IPS DF 6.9 (cell line): ENCODE results near the gene COQ7.

Experiments
- DNase-seq: peaks from one replicate; pipeline ENCODE4 v3.0.0-alpha.2; 2013; ENCODE audit warnings: low read depth, low spot score
- H3K27ac ChIP-seq: one replicate; pipeline ENCODE4 v1.5.1; 2013; ENCODE audit warnings: low read length, control low read depth
- H3K27me3 ChIP-seq: 2 replicates; pipeline ENCODE4 v1.6.1; 2013; ENCODE audit warnings: mild to moderate bottlenecking, low read length; ENCODE audit not compliant: control insufficient read depth, insufficient read depth
- H3K36me3 ChIP-seq: 2 replicates; pipeline ENCODE4 v1.6.1; 2013; ENCODE audit warnings: low read length; ENCODE audit not compliant: control insufficient read depth, insufficient read depth
- H3K4me1 ChIP-seq: 2 replicates; pipeline ENCODE4 v1.6.1; 2013; ENCODE audit warnings: low read length; ENCODE audit not compliant: control insufficient read depth, insufficient read depth
- H3K4me3 ChIP-seq: 2 replicates; pipeline ENCODE4 v1.5.1; 2013; ENCODE audit warnings: mild to moderate bottlenecking, low read length
- H3K9me3 ChIP-seq: 2 replicates; pipeline ENCODE4 v1.6.1; 2013; ENCODE audit warnings: low read length, inconsistent platforms; ENCODE audit not compliant: control insufficient read depth, insufficient read depth
- WGBS: extraction: QIAGEN DNeasy Blood & Tissue Kit; methylation state at CpG from one replicate; pipeline ENCODE4 v1.1.7; 2013; ENCODE audit warnings: mixed read lengths, missing lambda C conversion rate; ENCODE audit not compliant: insufficient read length, insufficient coverage; 5-methylcytosine and 5-hydroxymethylcytosine counted together

The COQ7 gene

GRCh38 chr16:19066988-19067348 lies 446 bp upstream of the COQ7 start:
- H3K4me1 ChIP-seq = no peaks in the 10 kb centered on the region
- DNase-seq = no peak
- H3K9me3 ChIP-seq = no peaks in the 10 kb centered on the region
- no peak overlapping the region for H3K27ac ChIP-seq
- H3K36me3 ChIP-seq = no peaks in the 10 kb centered on the region
- no peak overlapping the region for H3K4me3 ChIP-seq
- no peaks in the 10 kb centered on the region for H3K27me3 ChIP-seq
- no CpG with 5 or more reads among the region's 9 CpGs for WGBS

- peak overlapping the region; percentile 77; the same call in 1 of the 2 replicates for H3K4me3 ChIP-seq
- no peaks in the 10 kb centered on the region for H3K9me3 ChIP-seq
- DNase-seq = no peak
- WGBS = no CpG with 5 or more reads among the region's 19 CpGs
- no peaks in the 10 kb centered on the region for H3K36me3 ChIP-seq
- no peaks in the 10 kb centered on the region for H3K27me3 ChIP-seq
- no peaks in the 10 kb centered on the region for H3K4me1 ChIP-seq
- H3K27ac ChIP-seq = no peak overlapping the region
Observed at GRCh38 chr16:19068237-19068815, 912 bp downstream of the COQ7 start.

- no peaks in the 10 kb centered on the region for H3K27me3 ChIP-seq
- H3K4me1 ChIP-seq = no peaks in the 10 kb centered on the region
- H3K4me3 ChIP-seq = no peak overlapping the region
- H3K36me3 ChIP-seq = no peaks in the 10 kb centered on the region
- H3K9me3 ChIP-seq = no peaks in the 10 kb centered on the region
- WGBS = no CpG with 5 or more reads among the region's 21 CpGs
- no peak overlapping the region for H3K27ac ChIP-seq
- DNase-seq = peak; percentile 52
Observed at GRCh38 chr16:19071811-19072777, 4.7 kb downstream of the COQ7 start.

- no CpG with 5 or more reads among the region's 3 CpGs for WGBS
- H3K4me3 ChIP-seq = no peak overlapping the region
- H3K27ac ChIP-seq = no peak overlapping the region
- no peak for DNase-seq
- no peaks in the 10 kb centered on the region for H3K4me1 ChIP-seq
- H3K27me3 ChIP-seq = no peaks in the 10 kb centered on the region
- no peaks in the 10 kb centered on the region for H3K36me3 ChIP-seq
- H3K9me3 ChIP-seq = no peaks in the 10 kb centered on the region
Observed at GRCh38 chr16:19073344-19073743, 5.9 kb downstream of the COQ7 start.

- Histone ChIP-seq H3K27me3 (no peaks in the 10 kb centered on the region), H3K27ac (no peak overlapping the region), H3K4me1 (no peaks in the 10 kb centered on the region), H3K4me3 (no peak overlapping the region), H3K9me3 (no peaks in the 10 kb centered on the region), H3K36me3 (no peaks in the 10 kb centered on the region)
- no peak for DNase-seq
- WGBS = no CpG with 5 or more reads among the region's 7 CpGs
Observed at GRCh38 chr16:19073863-19074262, 6.4 kb downstream of the COQ7 start.

- Histone ChIP-seq H3K4me3 (no peak overlapping the region), H3K9me3 (no peaks in the 10 kb centered on the region), H3K4me1 (no peaks in the 10 kb centered on the region), H3K36me3 (no peaks in the 10 kb centered on the region), H3K27me3 (no peaks in the 10 kb centered on the region), H3K27ac (no peak overlapping the region)
- WGBS = no CpG with 5 or more reads among the region's 12 CpGs
- no peak for DNase-seq
Observed at GRCh38 chr16:19075511-19075910, 8.1 kb downstream of the COQ7 start.

- H3K4me3 ChIP-seq = no peak overlapping the region
- H3K27me3 ChIP-seq = no peaks in the 10 kb centered on the region
- no peaks in the 10 kb centered on the region for H3K36me3 ChIP-seq
- 100% methylated on average over 1 of the region's 6 CpGs for WGBS
- no peaks in the 10 kb centered on the region for H3K4me1 ChIP-seq
- DNase-seq = no peak
- H3K27ac ChIP-seq = no peak overlapping the region
- no peaks in the 10 kb centered on the region for H3K9me3 ChIP-seq
Observed at GRCh38 chr16:19077879-19078278, 10.5 kb downstream of the COQ7 start.

GRCh38 chr16:19083670-19084069 lies 16.3 kb downstream of the COQ7 start:
- no CpG with 5 or more reads among the region's 1 CpG for WGBS

GRCh38 chr16:19084139-19084538 lies 16.7 kb downstream of the COQ7 start:
- no peak for DNase-seq
- Histone ChIP-seq H3K4me3 (no peak overlapping the region), H3K4me1 (no peaks in the 10 kb centered on the region), H3K27me3 (no peaks in the 10 kb centered on the region; the same call in 1 of the 2 replicates), H3K36me3 (no peaks in the 10 kb centered on the region), H3K9me3 (no peaks in the 10 kb centered on the region), H3K27ac (no peak overlapping the region)
- no CpG with 5 or more reads among the region's 3 CpGs for WGBS

More at GRCh38 chr16:19083670-19084069, 16.3 kb downstream of the COQ7 start:
- Histone ChIP-seq H3K27ac (no peak overlapping the region), H3K27me3 (no peaks in the 10 kb centered on the region; the same call in 1 of the 2 replicates), H3K4me1 (no peaks in the 10 kb centered on the region), H3K9me3 (no peaks in the 10 kb centered on the region), H3K36me3 (no peaks in the 10 kb centered on the region), H3K4me3 (no peak overlapping the region)
- DNase-seq = no peak

- H3K27ac ChIP-seq = no peak overlapping the region
- no peaks in the 10 kb centered on the region for H3K9me3 ChIP-seq
- H3K36me3 ChIP-seq = no peaks in the 10 kb centered on the region
- WGBS = no CpG with 5 or more reads among the region's 5 CpGs
- no peaks in the 10 kb centered on the region for H3K4me1 ChIP-seq
- no peak for DNase-seq
- H3K4me3 ChIP-seq = no peak overlapping the region
- H3K27me3 ChIP-seq = no peaks in the 10 kb centered on the region; the same call in 1 of the 2 replicates
Observed at GRCh38 chr16:19084879-19085278, 17.5 kb downstream of the COQ7 start.
